GM19025 (cell line): Measurements from ENCODE around the gene TBCK.

Experiments
- ATAC-seq: cut with Tn5 transposase; IDR thresholded peaks from one replicate; pipeline ENCODE4 v1.9.1; 2021; ENCODE audit warnings: mild to moderate bottlenecking, low read depth, moderate library complexity; ENCODE audit not compliant: unreplicated experiment

Gene TBCK

DNA sequence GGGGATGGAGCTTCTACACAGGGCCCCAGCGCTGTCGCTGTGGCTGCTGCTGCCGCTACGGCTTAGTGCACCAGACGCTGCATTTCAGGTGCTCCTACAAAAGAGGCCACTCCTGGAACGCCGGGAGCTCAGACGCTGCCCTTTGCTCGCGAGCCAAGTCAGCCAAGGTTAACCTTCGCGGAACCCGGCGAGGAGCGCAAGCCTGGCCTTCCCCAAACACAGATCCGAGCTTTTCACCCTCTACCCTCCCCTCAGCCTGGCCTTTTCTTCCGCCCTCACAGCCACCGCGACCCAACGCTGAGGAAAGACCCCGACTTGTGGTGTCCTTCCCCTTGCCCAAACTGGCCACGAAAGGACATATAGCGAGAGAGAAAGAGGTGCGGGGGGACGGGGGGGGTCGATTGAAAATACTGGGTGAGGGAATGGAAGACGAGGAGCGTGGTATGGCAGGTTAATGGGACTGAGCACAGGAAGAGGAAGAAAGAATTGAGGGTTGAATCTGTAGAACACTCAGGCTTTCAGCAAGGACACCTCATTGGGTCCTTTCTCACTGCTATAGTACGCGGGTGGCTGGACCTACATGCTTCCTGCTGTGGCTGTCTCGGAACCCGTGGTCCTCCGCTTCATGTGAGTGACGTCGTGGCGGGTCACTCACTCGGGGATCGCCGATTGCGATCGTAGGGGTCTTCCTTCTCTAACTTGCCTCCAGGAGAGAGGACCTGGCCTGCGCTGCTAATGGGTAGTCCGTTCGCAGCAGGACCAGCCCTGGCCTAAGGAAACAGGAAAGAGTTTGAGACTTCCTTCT, at the start of gene TBCK, which contains the start of gene AIMP1:
Gene TBCK, minus strand, starts transcription at position 242 of the 805 bp plus-strand sequence. CDS start 7,249 bp downstream, outside the sequence.
Gene AIMP1, plus strand, starts transcription at position 583 of the 805 bp plus-strand sequence. CDS start 8,460 bp downstream, outside the sequence.
- peak; percentile 72 for ATAC-seq

DNA sequence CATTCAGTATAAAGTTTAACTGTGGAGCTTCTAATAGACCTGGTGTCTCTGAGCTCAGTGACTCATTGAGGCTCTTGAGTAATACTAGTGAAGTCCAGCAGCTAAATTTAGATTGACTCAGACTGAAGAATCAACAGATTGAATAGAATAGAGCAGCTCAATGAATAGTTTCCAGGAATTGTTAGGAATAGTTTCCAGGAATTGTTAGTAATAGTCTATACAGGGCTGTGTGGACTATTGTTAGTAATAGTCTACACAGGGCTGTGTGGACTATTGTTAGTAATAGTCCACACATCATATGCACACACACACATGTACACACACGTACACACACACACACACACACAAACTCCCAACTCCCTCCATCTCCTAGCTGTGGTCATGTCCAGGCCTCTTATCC, 49.6 kb upstream of the TBCK start:
- ATAC-seq: no peak

DNA sequence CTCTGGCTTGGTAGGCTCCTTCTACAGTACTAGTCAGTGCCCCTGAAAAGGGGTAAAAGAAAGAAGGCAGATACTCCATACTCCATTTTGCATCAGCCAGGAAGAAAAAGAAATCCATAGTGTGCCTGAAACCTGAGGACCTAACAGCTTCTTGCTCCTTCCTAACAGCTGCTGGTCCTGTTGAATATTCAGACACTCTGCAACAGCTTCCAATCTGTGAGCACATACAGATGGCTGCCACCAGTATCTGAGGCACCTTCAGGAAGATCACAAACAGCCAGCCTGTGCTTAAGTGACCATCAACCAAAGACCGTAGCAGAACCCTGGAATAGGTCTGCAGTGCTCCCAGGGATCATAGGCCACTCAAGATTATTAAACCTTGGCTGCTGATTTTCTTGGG, 48.3 kb upstream of the TBCK start:
- ATAC-seq: no peak

DNA sequence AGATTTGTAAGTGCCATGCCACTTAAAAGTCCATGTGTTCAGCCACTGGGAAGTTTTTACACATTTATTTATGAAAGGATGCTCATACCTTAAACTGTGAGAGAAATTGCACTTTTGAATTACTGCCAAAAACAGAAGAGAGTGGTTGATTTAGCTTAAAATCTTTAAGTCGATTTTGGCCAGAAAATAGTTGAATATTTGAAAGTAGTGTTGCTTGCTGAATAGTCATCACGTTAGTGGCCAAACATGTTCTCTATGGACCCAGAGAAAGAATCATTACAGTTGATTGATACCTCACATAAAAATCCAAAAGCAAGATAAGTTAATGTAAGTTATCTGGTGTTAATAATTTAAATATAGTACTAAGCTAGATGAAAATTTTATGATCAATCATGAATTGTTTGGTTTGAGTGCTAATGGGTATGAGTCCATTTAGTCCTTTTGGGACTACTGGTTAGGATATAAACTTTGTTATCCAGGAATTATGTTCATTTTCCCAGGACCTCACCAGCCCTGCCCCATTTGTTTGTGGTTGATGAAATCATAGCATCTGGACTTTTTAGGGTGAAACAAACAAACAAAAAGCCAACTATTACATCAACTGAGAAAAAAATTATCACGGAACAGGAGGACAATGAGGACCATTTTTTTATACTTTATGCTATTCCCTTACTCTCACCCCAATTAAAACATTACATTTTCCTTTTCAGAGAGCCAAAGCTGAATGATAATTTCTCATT, 46.2 kb upstream of the TBCK start:
- ATAC-seq: no peak

DNA sequence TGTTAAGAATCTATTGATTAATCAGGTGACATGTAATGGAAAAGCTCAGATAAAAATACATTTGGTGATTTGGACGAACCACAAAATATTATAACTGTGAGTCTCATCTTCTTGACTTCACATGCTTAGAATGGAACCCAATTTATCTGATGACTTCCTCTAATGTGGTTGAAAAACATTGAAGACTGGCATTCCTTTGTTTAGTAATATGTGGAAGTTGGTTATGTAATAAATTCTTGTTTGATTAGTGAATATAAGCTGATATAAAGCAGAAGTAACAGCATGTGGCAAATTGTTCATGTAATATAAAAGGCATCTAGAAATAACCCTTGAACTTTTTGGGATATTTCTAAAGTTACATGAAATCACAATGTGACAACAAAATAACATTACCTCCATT, 42.9 kb upstream of the TBCK start:
- ATAC-seq: no peak

DNA sequence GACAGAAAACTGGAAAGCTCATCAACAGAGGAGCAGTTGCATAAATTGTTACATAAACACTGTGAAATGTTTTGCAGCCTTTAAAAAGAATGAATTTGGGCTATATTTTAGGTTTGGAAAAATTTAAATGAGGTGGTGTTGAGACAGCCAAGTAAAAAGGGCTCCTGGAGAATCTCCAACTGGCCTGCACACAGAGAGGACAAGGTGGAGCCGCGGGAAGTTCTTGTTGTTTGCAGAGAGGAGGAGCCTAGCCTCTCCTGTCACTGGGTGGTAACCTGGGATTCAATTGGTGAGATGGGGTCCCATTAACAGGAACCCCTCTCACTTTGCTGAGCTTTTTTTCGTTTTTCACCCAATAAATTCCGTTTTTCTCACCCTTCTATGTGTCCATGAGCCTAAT, 39.2 kb upstream of the TBCK start:
- no peak for ATAC-seq

DNA sequence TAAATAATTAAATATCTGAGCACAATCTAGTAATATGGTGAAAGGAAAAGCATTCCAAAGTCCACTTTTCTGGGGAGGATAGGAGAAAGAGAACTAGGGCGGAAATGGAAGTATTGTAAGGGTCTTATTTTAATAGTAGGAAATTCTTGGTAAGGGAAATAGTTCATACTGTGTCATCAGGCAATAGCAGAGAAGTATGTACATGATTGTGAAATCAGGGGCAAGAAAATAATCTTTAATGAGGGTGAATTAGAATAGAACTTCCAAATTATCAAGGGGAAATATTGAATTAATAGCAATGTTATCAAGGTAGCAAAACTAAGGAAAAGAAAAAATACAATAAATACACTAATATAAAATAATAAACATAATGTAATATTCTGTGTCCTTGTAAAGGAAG, 37.8 kb upstream of the TBCK start:
- no peak for ATAC-seq

DNA sequence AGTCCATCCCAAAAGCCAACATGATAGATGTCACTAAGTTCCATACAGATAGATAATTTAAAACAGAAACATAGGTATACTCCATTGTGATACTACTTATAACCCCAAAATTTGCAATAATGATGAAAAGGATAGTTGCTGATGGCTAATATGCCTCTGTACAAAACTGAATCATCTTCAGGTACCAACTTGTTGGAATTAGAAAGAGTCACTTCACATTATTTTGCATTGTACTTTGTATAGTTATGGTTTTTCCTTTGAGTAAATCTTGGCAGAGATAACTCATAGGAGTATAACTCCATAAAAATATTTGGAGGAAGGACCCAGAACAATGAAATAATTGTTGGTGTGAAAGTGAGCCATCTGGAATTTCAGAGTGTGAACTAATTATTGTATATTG, 35.0 kb upstream of the TBCK start:
- no peak for ATAC-seq

DNA sequence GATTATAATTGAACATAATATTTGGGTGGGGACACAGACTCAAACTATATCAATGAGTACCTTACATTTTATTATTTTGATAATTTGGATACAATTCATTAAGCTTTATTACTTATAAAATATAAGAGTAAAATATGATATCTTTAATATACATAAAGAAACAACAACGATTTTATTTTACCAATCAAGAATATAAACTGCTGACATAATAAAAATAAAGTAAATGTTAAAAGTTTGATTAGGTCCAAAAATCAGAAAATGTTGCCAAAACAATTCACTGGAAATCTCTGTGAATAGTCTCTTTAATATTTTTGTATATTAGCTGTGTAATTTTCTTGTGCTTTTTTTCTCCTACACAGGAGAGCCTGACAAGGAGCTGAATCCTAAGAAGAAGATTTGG, 31.2 kb upstream of the TBCK start:
- no peak for ATAC-seq

DNA sequence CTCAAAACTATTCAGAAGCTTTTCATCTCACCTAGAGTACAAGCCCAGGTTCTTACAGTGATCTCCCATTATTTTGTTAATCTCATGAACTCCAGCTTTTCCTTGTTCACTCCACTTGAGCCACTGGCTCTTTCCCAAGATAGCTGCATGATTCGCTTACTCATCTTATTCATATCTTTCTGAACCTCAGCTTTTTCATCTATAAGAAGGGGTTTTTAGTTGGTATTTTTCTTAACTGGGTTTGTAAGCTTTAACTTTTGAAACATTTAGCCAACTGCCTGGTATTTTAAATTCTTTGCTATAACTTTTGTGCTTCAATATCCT, 28.6 kb upstream of the TBCK start:
- no peak for ATAC-seq

DNA sequence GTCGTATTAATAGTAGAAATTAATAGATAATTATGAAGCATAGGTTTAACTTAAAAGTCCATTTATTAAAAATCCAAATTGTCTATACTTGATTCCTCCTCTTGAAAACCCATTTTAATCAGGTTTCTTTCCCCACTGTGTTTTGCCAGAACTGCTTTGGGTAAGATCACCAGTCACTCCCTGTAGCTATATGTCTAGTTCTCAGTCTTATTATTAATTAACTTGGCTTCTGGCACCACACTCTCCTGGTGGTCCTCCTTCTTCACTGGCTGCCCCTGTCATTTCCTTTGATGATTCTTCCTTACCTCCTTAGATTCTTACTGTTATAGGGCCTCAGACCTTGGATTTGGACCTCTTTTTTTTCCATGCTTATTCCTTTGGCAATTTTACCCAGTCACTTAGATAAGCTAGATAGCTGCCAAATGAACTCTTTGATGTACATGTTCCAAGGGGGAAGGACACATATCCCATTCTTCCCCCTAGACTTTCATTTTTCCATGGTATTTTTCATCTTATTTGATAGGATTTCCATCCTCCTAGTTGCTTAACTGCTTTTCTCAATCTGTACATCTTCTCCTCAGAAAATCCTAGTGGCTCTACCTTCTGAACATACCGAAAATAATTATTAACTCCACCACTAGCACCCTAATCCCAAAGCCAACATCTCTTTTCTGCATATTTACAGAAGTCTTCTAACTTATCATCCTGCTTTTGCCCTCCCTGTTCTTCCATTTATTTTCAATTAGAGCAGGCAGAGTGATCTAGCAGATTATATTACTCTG, 28.0 kb upstream of the TBCK start:
- no peak for ATAC-seq

DNA sequence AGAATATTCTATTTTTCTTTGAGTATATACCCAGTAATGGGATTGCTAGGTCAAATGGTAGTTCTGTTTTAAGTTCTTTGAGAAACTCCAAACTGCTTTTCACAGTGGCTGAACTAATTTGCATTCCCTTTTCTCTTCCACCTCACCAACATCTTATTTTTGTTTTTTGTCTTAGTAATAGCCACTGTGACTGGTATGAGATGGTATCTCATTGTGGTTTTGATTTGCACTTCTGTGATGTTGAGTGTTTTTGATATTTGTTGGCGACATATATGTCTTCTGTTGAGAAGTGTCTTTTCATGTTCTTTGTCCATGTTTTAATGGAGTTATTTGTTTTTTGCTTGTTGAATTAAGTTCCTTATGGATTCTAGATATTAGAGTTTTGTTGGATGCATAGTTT, 24.8 kb upstream of the TBCK start:
- no peak for ATAC-seq

DNA sequence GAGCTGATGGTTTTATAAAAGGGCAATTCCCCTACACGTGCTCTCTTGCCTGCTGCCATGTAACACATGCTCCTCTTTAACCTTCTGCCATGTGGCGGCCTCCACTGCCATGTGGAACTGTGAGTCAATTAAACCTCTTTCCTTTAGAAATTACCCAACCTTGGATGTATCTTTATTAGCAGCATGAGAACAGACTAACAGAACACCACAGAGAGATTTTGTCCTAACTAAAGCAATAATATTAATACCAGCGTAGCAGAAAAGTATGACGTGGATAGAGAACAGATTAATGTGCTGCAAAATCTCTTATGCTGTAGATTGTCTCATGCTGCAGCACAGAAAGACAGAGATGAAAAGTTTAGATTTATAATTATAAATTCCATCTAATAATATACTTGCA, 23.4 kb upstream of the TBCK start:
- no peak for ATAC-seq

DNA sequence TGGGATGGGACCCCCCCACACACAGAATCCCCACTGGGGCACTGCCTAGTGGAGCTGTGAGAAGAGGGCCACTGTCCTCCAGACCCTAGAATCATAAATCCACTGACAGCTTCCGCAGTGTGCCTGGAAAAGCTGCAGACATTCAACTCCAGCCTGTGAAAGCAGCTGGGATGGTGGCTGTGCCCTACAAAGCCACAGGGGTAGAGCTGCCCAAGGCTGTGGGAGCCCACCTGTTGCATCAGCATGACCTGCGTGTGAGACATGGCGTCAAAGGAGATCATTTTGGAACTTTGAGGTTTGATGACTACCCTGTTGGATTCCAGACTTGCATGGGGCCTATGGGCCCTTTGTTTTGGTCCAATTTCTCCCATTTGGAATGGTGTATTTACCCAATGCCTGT, 22.7 kb upstream of the TBCK start:
- no peak for ATAC-seq

DNA sequence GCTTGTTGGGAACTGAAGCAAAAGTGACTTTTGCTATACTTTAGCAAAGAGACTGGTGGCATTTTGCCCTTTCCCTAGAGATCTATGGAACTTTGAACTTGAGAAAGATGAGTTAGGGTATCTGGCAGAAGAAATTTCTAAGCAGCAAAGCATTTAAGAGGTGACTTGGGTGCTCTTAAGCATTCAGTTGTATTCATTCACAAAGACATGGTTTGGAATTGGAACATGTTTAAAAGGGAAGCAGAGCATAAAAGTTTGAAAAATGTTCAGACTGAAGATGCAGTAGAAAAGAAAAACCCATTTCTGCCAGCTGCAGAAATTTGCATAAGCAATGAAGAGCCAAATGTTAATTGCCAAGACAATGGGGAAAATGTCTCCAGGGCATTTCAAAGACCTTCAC, 21.9 kb upstream of the TBCK start:
- ATAC-seq: no peak

DNA sequence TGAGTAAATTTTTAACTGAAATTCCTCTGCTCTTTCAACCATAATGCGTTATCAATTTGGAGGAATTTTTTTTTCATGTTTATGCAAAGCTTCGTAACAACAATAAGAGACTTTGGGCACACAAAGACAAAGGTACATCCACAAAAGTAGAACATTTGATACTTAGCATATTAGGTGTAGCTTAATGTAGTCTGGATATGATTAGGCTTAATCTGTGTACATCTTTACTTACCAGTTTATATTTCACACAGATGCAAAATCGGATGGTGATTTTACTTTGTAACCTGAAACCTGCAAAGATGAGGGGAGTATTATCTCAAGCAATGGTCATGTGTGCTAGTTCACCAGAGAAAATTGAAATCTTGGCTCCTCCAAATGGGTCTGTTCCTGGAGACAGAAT, 20.6 kb upstream of the TBCK start:
- ATAC-seq: no peak

DNA sequence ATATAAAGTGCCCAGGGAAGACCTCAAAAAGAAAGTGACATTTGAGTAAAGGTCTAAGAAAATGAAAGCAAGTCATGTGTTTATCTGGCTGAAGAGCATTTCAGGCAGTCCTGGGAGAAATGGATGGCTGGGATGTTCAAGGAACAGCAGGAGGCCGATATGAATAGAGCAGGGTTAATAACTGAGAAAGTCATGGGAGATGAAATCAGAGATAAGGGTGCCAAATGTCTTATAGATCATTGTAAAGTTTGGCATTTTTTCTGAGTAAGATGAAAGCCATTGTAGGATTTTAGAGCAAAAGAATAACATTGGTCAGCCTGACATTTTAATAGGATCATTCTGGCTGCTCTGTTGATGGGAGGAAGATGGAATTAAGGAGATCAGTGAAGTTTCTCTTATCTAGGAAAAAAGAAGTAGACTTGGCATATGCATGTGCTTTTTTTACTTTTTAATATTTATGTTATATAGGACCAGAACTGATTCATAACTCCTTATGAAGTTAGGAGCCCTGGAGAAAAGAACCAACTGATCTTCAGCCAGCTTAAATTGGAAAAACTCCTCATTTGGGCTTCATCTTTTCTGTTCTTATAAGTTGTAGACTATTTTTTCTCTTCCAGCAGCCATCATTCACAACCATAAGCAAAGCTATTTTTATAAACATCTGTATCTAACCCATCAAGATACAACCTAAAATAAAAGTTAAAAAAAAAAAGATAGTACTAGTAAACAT, 18.9 kb upstream of the TBCK start:
- no peak for ATAC-seq

DNA sequence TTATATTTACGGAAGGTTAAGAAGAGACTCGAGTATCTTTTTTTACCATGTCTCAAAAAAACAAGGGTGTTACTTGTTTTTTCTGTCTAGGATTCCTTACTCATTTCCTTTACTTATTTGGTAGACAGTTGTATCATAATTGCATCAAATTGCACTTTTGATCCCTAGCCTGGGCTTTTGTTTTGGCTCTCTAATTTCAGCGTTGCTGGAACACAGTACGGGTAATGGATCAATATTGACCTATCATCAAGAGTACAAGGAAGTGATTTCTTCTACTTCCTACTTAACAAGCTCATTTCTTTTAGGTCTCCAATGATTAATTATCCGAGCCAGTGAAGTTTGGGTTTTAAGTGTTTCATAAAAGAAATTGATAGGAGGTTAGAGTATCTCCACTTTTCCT, 17.2 kb upstream of the TBCK start:
- no peak for ATAC-seq

DNA sequence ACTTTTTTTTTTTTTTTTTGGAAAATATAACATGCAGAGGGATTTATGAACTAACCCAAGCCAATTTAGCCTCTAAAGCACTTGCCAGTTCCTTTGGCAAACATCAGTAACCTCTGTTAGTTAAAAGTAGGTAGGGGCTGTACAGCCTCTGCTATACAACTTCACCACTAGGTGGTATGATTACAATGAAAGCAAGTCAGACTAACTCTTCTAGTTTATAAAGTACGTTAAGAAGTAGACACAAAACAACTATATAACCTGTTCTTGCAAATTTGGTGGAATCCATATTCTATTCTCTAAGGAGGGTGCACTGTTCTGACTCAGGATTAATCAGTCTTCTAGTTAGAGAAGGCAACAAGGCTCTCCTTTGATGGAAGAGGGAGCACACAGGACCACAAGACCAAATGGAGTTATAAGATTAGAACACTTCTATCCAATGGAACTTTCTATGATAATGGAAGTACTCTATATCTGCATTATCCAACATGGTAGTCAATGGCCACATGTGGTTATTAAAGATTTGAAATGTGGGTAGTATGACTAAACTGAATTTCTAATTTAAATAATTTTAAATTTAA, 13.1 kb upstream of the TBCK start:
- peak; percentile 86 for ATAC-seq

DNA sequence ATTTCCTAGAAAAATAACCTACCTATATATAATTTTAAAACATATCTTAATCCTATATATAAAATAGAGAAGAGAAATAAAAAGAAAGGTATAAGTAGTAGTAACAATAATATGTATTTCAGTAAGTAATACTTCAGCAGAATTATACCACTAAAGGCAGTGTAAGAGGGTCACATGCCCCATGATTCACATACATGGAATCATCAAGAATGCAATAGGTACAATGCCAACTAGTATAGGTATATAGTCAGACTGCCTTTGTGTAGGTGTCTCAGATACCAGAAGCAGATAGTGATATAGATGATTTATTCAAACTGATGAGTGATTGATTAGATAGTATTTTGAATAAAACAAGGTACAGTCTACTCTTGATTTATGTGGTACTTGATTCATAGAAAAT, 9.8 kb upstream of the TBCK start:
- ATAC-seq: no peak
